SK-N-SH treated with all-trans-retinoic acid at 6 μM for 48 hours (cell line): ENCODE results near the gene GFPT2.

ENCODE experiments used
- ATAC-seq: fragments of 200-7000 bp; cut with Tn5 transposase; 3 replicates; pipeline ENCODE4 v1.9.1; 2020; ENCODE audit warnings: mild to moderate bottlenecking, moderate library complexity
- ARNTL ChIP-seq: fragments of 450-650 bp; formaldehyde crosslinking; IDR thresholded peaks from 2 replicates; pipeline ENCODE4 v1.5.0; 2020; ENCODE audit warnings: low read depth, mild to moderate bottlenecking, moderate library complexity, borderline replicate concordance
- BACH2 ChIP-seq: fragments of 250-450 bp; sonication (Bioruptor Pico); IDR thresholded peaks from 2 replicates; pipeline ENCODE4 v1.9.0; 2021; ENCODE audit warnings: mild to moderate bottlenecking, borderline replicate concordance
- CSDC2 ChIP-seq: fragments of 250-450 bp; sonication (Bioruptor Pico); IDR thresholded peaks from 2 replicates; pipeline ENCODE4 v1.5.0; 2020; ENCODE audit warnings: mild to moderate bottlenecking, moderate library complexity
- ESRRG ChIP-seq: fragments of 250-450 bp; sonication (Bioruptor Pico); IDR thresholded peaks from 2 replicates; pipeline ENCODE4 v1.6.1; 2021; ENCODE audit warnings: mild to moderate bottlenecking
- GLIS3 ChIP-seq: fragments of 250-450 bp; sonication (Bioruptor Pico); IDR thresholded peaks from 2 replicates; pipeline ENCODE4 v1.5.0; 2020; ENCODE audit warnings: mild to moderate bottlenecking, moderate library complexity
- ISL1 ChIP-seq: fragments of 250-450 bp; sonication (Bioruptor Pico); IDR thresholded peaks from 2 replicates; pipeline ENCODE4 v2.1.2; 2022; ENCODE audit warnings: mild to moderate bottlenecking, moderate library complexity
- OSR1 ChIP-seq: fragments of 250-450 bp; sonication (Bioruptor Pico); IDR thresholded peaks from 2 replicates; pipeline ENCODE4 v1.8.0; 2022; ENCODE audit warnings: moderate library complexity, mild to moderate bottlenecking, inconsistent platforms
- PPARA ChIP-seq: fragments of 250-450 bp; sonication (Bioruptor Pico); IDR thresholded peaks from 2 replicates; pipeline ENCODE4 v1.5.0; 2020; ENCODE audit warnings: mild to moderate bottlenecking, borderline replicate concordance
- SNAI2 ChIP-seq: fragments of 250-450 bp; sonication (Bioruptor Pico); IDR thresholded peaks from 2 replicates; pipeline ENCODE4 v1.5.0; 2020; ENCODE audit warnings: mild to moderate bottlenecking, moderate library complexity
- TCF4 ChIP-seq: fragments of 250-450 bp; sonication (Bioruptor Pico); IDR thresholded peaks from 2 replicates; pipeline ENCODE4 v1.8.0; 2021; ENCODE audit warnings: mild to moderate bottlenecking, moderate library complexity, borderline replicate concordance
- TOX ChIP-seq: fragments of 250-450 bp; sonication (Bioruptor Pico); IDR thresholded peaks from 2 replicates; pipeline ENCODE4 v1.8.0; 2021; ENCODE audit warnings: mild to moderate bottlenecking, moderate library complexity, borderline replicate concordance
- ZC3H10 ChIP-seq: fragments of 250-450 bp; sonication (Bioruptor Pico); IDR thresholded peaks from 2 replicates; pipeline ENCODE4 v1.5.1; 2021; ENCODE audit warnings: mild to moderate bottlenecking, moderate library complexity
- ZFP3 ChIP-seq: fragments of 250-450 bp; sonication (Bioruptor Pico); IDR thresholded peaks from 2 replicates; pipeline ENCODE4 v1.5.0; 2020; ENCODE audit warnings: mild to moderate bottlenecking, moderate library complexity
- ZFP30 ChIP-seq: fragments of 450-650 bp; formaldehyde crosslinking; IDR thresholded peaks from 2 replicates; pipeline ENCODE4 v1.5.0; 2022; ENCODE audit warnings: mild to moderate bottlenecking, moderate library complexity
- ZNF565 ChIP-seq: fragments of 450-650 bp; formaldehyde crosslinking; conservative IDR thresholded peaks from 2 replicates; pipeline ENCODE4 v1.5.0; 2020; ENCODE audit warnings: low read depth, mild to moderate bottlenecking, moderate library complexity
- ZNF70 ChIP-seq: fragments of 450-650 bp; formaldehyde crosslinking; IDR thresholded peaks from 2 replicates; pipeline ENCODE4 v1.5.0; 2020; ENCODE audit warnings: mild to moderate bottlenecking, moderate library complexity
- ZNF8 ChIP-seq: fragments of 450-650 bp; formaldehyde crosslinking; IDR thresholded peaks from 2 replicates; pipeline ENCODE4 v1.5.0; 2020; ENCODE audit warnings: mild to moderate bottlenecking, moderate library complexity
- TF ChIP-seq, protein P1 (sequence below): fragments of 250-450 bp; sonication (Bioruptor Pico); IDR thresholded peaks from 2 replicates; pipeline ENCODE4 v1.8.0; 2020; ENCODE audit warnings: mild to moderate bottlenecking, moderate library complexity, borderline replicate concordance
- TF ChIP-seq, protein P2 (sequence below): fragments of 250-450 bp; sonication (Bioruptor Pico); IDR thresholded peaks from 2 replicates; pipeline ENCODE4 v1.5.0; 2020; ENCODE audit warnings: mild to moderate bottlenecking, moderate library complexity
- TF ChIP-seq, protein P3 (sequence below): fragments of 250-450 bp; sonication (Bioruptor Pico); IDR thresholded peaks from 2 replicates; pipeline ENCODE4 v1.8.0; 2021; ENCODE audit warnings: low read depth, mild to moderate bottlenecking, moderate library complexity, borderline replicate concordance
- TF ChIP-seq, protein P4 (sequence below): fragments of 250-450 bp; sonication (Bioruptor Pico); IDR thresholded peaks from 2 replicates; pipeline ENCODE4 v1.5.1; 2020; ENCODE audit warnings: low read depth, mild to moderate bottlenecking, moderate library complexity

The GFPT2 gene

DNA sequence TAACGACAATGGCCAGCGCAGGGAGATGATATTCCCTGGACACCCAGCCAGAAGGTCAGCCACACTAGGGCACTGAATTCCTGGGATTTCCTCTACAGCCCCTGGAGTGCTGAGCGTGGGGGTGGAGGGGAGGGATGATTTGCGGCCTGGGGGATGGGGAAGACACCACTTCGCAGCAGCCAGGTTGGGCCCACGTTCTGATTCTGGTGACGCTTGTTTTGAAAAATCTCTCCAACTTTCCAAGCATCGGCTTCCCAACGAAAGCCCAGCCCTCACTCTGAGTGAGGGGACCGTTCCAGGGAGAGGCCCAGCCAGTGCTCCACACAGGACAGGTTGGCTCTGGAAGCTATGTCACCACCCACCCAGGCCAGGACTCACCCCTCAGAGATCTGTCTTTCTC lies 5.4 kb downstream of the GFPT2 start (continued):
- TF ChIP-seq BACH2 (CRISPR knock-in tag) (no peak), ZNF565 (CRISPR knock-in tag) (no peak), TCF4 (CRISPR knock-in tag) (no peak), GLIS3 (CRISPR knock-in tag) (no peak), SNAI2 (CRISPR knock-in tag) (no peak), ZFP30 (no peak), PPARA (CRISPR knock-in tag) (no peak)
- TF ChIP-seq, all 23 proteins: peak for 0

DNA sequence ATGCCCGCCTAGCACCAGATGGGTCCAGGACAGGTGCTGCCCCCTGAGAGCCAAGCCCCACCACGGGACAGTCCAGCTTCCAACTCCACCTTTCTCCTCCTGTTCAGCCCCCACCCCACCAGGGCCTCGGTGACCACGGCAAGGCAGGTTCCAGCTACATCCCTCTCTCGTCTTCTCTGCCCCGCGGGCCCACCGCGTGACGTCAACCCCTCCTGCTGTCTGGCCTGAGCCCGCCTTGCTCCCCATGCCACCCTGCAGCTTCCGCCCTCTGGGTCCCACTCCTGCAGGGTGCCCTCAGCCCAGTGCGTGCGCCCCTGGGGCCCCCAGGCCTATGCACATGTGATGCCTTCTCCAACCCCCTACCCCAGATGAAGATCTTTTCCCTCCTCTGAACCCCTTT lies 6.8 kb downstream of the GFPT2 start:
- ATAC-seq, result no peak
- TF ChIP-seq ZC3H10, result no peak
- no peak for TF ChIP-seq TOX (CRISPR knock-in tag)
- TF ChIP-seq, protein P1, sequence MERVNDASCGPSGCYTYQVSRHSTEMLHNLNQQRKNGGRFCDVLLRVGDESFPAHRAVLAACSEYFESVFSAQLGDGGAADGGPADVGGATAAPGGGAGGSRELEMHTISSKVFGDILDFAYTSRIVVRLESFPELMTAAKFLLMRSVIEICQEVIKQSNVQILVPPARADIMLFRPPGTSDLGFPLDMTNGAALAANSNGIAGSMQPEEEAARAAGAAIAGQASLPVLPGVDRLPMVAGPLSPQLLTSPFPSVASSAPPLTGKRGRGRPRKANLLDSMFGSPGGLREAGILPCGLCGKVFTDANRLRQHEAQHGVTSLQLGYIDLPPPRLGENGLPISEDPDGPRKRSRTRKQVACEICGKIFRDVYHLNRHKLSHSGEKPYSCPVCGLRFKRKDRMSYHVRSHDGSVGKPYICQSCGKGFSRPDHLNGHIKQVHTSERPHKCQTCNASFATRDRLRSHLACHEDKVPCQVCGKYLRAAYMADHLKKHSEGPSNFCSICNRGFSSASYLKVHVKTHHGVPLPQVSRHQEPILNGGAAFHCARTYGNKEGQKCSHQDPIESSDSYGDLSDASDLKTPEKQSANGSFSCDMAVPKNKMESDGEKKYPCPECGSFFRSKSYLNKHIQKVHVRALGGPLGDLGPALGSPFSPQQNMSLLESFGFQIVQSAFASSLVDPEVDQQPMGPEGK, result no peak
- no peak for TF ChIP-seq ZNF70 (CRISPR knock-in tag)
- TF ChIP-seq, protein P2, sequence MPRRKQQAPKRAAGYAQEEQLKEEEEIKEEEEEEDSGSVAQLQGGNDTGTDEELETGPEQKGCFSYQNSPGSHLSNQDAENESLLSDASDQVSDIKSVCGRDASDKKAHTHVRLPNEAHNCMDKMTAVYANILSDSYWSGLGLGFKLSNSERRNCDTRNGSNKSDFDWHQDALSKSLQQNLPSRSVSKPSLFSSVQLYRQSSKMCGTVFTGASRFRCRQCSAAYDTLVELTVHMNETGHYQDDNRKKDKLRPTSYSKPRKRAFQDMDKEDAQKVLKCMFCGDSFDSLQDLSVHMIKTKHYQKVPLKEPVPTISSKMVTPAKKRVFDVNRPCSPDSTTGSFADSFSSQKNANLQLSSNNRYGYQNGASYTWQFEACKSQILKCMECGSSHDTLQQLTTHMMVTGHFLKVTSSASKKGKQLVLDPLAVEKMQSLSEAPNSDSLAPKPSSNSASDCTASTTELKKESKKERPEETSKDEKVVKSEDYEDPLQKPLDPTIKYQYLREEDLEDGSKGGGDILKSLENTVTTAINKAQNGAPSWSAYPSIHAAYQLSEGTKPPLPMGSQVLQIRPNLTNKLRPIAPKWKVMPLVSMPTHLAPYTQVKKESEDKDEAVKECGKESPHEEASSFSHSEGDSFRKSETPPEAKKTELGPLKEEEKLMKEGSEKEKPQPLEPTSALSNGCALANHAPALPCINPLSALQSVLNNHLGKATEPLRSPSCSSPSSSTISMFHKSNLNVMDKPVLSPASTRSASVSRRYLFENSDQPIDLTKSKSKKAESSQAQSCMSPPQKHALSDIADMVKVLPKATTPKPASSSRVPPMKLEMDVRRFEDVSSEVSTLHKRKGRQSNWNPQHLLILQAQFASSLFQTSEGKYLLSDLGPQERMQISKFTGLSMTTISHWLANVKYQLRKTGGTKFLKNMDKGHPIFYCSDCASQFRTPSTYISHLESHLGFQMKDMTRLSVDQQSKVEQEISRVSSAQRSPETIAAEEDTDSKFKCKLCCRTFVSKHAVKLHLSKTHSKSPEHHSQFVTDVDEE, result no peak
- TF ChIP-seq ESRRG, result no peak
- TF ChIP-seq, protein P3, sequence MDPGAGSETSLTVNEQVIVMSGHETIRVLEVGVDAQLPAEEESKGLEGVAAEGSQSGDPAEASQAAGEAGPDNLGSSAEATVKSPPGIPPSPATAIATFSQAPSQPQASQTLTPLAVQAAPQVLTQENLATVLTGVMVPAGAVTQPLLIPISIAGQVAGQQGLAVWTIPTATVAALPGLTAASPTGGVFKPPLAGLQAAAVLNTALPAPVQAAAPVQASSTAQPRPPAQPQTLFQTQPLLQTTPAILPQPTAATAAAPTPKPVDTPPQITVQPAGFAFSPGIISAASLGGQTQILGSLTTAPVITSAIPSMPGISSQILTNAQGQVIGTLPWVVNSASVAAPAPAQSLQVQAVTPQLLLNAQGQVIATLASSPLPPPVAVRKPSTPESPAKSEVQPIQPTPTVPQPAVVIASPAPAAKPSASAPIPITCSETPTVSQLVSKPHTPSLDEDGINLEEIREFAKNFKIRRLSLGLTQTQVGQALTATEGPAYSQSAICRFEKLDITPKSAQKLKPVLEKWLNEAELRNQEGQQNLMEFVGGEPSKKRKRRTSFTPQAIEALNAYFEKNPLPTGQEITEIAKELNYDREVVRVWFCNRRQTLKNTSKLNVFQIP (CRISPR knock-in tag), result no peak
- TF ChIP-seq BACH2 (CRISPR knock-in tag), result no peak
- TF ChIP-seq ZFP30, result no peak
- no peak for TF ChIP-seq SNAI2 (CRISPR knock-in tag)
- TF ChIP-seq CSDC2 (CRISPR knock-in tag), result no peak
- no peak for TF ChIP-seq GLIS3 (CRISPR knock-in tag)
- TF ChIP-seq, protein P4, sequence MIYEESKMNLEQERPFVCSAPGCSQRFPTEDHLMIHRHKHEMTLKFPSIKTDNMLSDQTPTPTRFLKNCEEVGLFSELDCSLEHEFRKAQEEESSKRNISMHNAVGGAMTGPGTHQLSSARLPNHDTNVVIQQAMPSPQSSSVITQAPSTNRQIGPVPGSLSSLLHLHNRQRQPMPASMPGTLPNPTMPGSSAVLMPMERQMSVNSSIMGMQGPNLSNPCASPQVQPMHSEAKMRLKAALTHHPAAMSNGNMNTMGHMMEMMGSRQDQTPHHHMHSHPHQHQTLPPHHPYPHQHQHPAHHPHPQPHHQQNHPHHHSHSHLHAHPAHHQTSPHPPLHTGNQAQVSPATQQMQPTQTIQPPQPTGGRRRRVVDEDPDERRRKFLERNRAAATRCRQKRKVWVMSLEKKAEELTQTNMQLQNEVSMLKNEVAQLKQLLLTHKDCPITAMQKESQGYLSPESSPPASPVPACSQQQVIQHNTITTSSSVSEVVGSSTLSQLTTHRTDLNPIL, result no peak
- TF ChIP-seq OSR1, result no peak
- TF ChIP-seq TCF4 (CRISPR knock-in tag), result no peak
- no peak for TF ChIP-seq ZNF565 (CRISPR knock-in tag)
- TF ChIP-seq ZFP3, result no peak

DNA sequence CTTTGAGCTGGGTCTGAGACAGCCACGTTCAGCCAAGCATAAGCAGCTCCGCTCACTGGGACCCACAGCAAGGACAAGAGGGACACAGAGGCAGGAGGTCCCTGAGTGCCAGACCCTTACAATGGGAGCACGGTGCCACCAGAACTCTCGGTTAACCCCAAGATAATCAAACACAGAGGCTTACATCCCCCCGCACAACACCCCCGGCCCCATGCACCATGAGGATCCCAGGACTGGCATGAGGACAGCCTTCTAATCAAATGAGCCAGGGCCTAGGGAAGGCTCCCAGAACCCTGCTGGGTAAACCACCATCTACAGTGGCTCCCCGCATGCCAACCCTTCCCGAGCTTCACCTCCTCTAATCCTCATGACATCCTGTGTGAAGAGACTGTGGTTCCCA lies 7.4 kb downstream of the GFPT2 start:
- no peak for TF ChIP-seq ZFP3
- TF ChIP-seq, protein P1, result no peak
- no peak for TF ChIP-seq OSR1
- TF ChIP-seq ISL1, result no peak
- TF ChIP-seq ZNF70 (CRISPR knock-in tag), result no peak
- no peak for TF ChIP-seq CSDC2 (CRISPR knock-in tag)
- no peak for TF ChIP-seq ZNF8
- no peak for TF ChIP-seq ARNTL
- TF ChIP-seq TCF4 (CRISPR knock-in tag), result no peak
- TF ChIP-seq, protein P3 (CRISPR knock-in tag), result no peak
- TF ChIP-seq, all 23 proteins: peak for 0
- no peak for ATAC-seq
